ENCODE data around the gene SEPTIN1. TPM values are rescaled to one million over a fixed set of nuclear protein-coding genes. Genes with fewer than 3 reads are reported as not detected.

Gene SEPTIN1
- not detected in 2 replicates for total RNA-seq (2014; rRNA removed; shearing (Covaris generic); ENCODE audit: low replicate concordance)

- Histone ChIP-seq H3K36me3 (peaks cover 2% of the 10 kb centered on the region; the same call in 1 of the 2 replicates), H3K27me3 (no peaks in the 10 kb centered on the region), H3K9me3 (no peaks in the 10 kb centered on the region), H3K4me3 (no peak within 1 kb of the TSS)
- no peak for DNase-seq
These were observed at the start of gene SEPTIN1 for GRCh38 chr16:30382111-30382881. TSS of gene SEPTIN1 (minus strand) at chr16:30382561. CDS start at chr16:30382542, 19 bp downstream.

- H3K9me3 ChIP-seq: no peaks in the 10 kb centered on the region
- H3K36me3 ChIP-seq: peaks cover 32% of the 10 kb centered on the region
- H3K4me3 ChIP-seq: peak overlapping the region; percentile 87
- no peaks in the 10 kb centered on the region for H3K27me3 ChIP-seq
- DNase-seq: peak; percentile 34
These were observed 48.1 kb upstream of the SEPTIN1 start for GRCh38 chr16:30430428-30430970.

- Histone ChIP-seq H3K9me3 (no peaks in the 10 kb centered on the region), H3K36me3 (peaks cover 39% of the 10 kb centered on the region)
- peak; percentile 99 for DNase-seq
These were observed 47.5 kb upstream of the SEPTIN1 start, which contains the start of gene DCTPP1 for GRCh38 chr16:30429678-30430427. TSS of gene DCTPP1 (minus strand) at chr16:30430030. CDS start at chr16:30429980, 50 bp downstream.

GRCh38 chr16:30429418-30429677 is 47.0 kb upstream of the SEPTIN1 start:
- H3K4me3 ChIP-seq: peak overlapping the region; percentile 87
- no peak for DNase-seq

More at GRCh38 chr16:30429678-30430427, 47.5 kb upstream of the SEPTIN1 start, which contains the start of gene DCTPP1:
- Histone ChIP-seq H3K4me3 (peak within 1 kb of the TSS; percentile 87), H3K27me3 (no peaks in the 10 kb centered on the region)

GRCh38 chr16:30428055-30428454 is 45.7 kb upstream of the SEPTIN1 start:
- no peaks in the 10 kb centered on the region for H3K9me3 ChIP-seq
- H3K27me3 ChIP-seq: no peaks in the 10 kb centered on the region
- DNase-seq: no peak
- H3K4me3 ChIP-seq: no peak overlapping the region
- H3K36me3 ChIP-seq: peaks cover 56% of the 10 kb centered on the region

More at GRCh38 chr16:30429418-30429677, 47.0 kb upstream of the SEPTIN1 start:
- no peaks in the 10 kb centered on the region for H3K27me3 ChIP-seq
- peaks cover 44% of the 10 kb centered on the region for H3K36me3 ChIP-seq
- H3K9me3 ChIP-seq: no peaks in the 10 kb centered on the region

- no peak overlapping the region for H3K4me3 ChIP-seq
- no peaks in the 10 kb centered on the region for H3K9me3 ChIP-seq
- H3K36me3 ChIP-seq: peaks cover 68% of the 10 kb centered on the region
- no peak for DNase-seq
- H3K27me3 ChIP-seq: no peaks in the 10 kb centered on the region
These were observed 38.6 kb upstream of the SEPTIN1 start for GRCh38 chr16:30421010-30421409.

GRCh38 chr16:30418350-30419181 is 36.2 kb upstream of the SEPTIN1 start:
- Histone ChIP-seq H3K27me3 (no peaks in the 10 kb centered on the region), H3K36me3 (peaks cover 56% of the 10 kb centered on the region), H3K4me3 (no peak overlapping the region), H3K9me3 (no peaks in the 10 kb centered on the region)
- DNase-seq: no peak

GRCh38 chr16:30417529-30418349 is 35.4 kb upstream of the SEPTIN1 start:
- Histone ChIP-seq H3K27me3 (no peaks in the 10 kb centered on the region), H3K9me3 (no peaks in the 10 kb centered on the region), H3K36me3 (peaks cover 57% of the 10 kb centered on the region), H3K4me3 (no peak overlapping the region)
- no peak for DNase-seq

GRCh38 chr16:30416624-30417528 is 34.5 kb upstream of the SEPTIN1 start:
- Histone ChIP-seq H3K27me3 (no peaks in the 10 kb centered on the region), H3K36me3 (peaks cover 55% of the 10 kb centered on the region), H3K4me3 (no peak overlapping the region), H3K9me3 (no peaks in the 10 kb centered on the region)
- no peak for DNase-seq

- H3K27me3 ChIP-seq: no peaks in the 10 kb centered on the region
- DNase-seq: no peak
- H3K9me3 ChIP-seq: no peaks in the 10 kb centered on the region
- peaks cover 59% of the 10 kb centered on the region for H3K36me3 ChIP-seq
- H3K4me3 ChIP-seq: no peak overlapping the region
These were observed 33.8 kb upstream of the SEPTIN1 start for GRCh38 chr16:30416047-30416603.

GRCh38 chr16:30414159-30414558 is 31.8 kb upstream of the SEPTIN1 start:
- Histone ChIP-seq H3K36me3 (peaks cover 54% of the 10 kb centered on the region), H3K27me3 (no peaks in the 10 kb centered on the region), H3K9me3 (no peaks in the 10 kb centered on the region), H3K4me3 (no peak overlapping the region)
- DNase-seq: no peak

- Histone ChIP-seq H3K36me3 (peaks cover 49% of the 10 kb centered on the region), H3K4me3 (no peak overlapping the region), H3K9me3 (no peaks in the 10 kb centered on the region), H3K27me3 (no peaks in the 10 kb centered on the region)
- DNase-seq: no peak
These were observed 30.9 kb upstream of the SEPTIN1 start for GRCh38 chr16:30413112-30413806.

GRCh38 chr16:30409125-30410060 is 27.0 kb upstream of the SEPTIN1 start:
- Histone ChIP-seq H3K4me3 (no peak overlapping the region), H3K9me3 (no peaks in the 10 kb centered on the region), H3K36me3 (peaks cover 41% of the 10 kb centered on the region), H3K27me3 (no peaks in the 10 kb centered on the region)
- DNase-seq: peak; percentile 87
